ENCODE data around the gene KLK10. TPM values are rescaled to one million over a fixed set of nuclear protein-coding genes. Genes with fewer than 3 reads are reported as not detected.

KLK10 gene
- total and polyA plus RNA-seq, 11 donors: 0.12 to 4.0 (median 0.35) TPM; not detected in 5

- Histone ChIP-seq H3K36me3 (no peaks in the 10 kb centered on the region), H3K4me3 (no peak overlapping the region), H3K9me3 (no peaks in the 10 kb centered on the region), H3K4me1 (no peaks in the 10 kb centered on the region), H3K27me3 (peaks cover 0 to 65% (median 11%) of the 10 kb centered on the region in 9 donors), H3K27ac (no peak overlapping the region)
- WGBS, 4 donors: 58 to 74% (median 72%) methylated on average over 18 to 19 of the region's 19 CpGs
- no peak for TF ChIP-seq POLR2A (IDR thresholded peaks at IDR 0.05)
- TF ChIP-seq, protein P1, sequence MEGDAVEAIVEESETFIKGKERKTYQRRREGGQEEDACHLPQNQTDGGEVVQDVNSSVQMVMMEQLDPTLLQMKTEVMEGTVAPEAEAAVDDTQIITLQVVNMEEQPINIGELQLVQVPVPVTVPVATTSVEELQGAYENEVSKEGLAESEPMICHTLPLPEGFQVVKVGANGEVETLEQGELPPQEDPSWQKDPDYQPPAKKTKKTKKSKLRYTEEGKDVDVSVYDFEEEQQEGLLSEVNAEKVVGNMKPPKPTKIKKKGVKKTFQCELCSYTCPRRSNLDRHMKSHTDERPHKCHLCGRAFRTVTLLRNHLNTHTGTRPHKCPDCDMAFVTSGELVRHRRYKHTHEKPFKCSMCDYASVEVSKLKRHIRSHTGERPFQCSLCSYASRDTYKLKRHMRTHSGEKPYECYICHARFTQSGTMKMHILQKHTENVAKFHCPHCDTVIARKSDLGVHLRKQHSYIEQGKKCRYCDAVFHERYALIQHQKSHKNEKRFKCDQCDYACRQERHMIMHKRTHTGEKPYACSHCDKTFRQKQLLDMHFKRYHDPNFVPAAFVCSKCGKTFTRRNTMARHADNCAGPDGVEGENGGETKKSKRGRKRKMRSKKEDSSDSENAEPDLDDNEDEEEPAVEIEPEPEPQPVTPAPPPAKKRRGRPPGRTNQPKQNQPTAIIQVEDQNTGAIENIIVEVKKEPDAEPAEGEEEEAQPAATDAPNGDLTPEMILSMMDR (IDR thresholded peaks at IDR 0.05): no peak
- intact Hi-C loops (cut with DNase I): no loop called here
- DNase-seq (no peak), ATAC-seq (no peak)
These were observed 10.2 kb downstream of the KLK10 start for GRCh38 chr19:51009061-51009891.

DNA sequence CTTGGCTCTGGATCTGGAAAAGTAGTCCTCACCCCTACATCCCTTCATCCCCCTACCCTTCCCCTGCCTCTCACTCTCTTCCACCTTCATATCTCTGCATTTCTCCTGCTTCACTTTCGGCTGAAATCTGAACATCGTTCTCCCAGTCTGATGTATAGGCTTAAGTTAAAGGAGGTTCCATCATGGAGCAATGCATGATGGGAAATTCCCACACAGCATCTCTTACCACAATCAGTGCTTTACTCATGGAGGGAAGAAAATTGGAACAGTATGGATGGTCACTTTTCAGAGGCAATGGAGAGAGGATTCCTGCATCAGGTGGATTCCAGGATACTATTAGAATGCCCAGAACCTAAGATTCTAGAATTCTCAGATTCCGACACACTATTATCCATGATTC lies 12.0 kb downstream of the KLK10 start:
- H3K27ac ChIP-seq: no peak overlapping the region
- DNase-seq (no peak), ATAC-seq (no peak)
- WGBS, 4 donors: 75 to 83% (median 80%) methylated on average over 3 of the region's 3 CpGs
- peaks cover 7 to 65% (median 16%) of the 10 kb centered on the region in 9 donors for H3K27me3 ChIP-seq
- no peak overlapping the region for H3K4me3 ChIP-seq
- no peaks in the 10 kb centered on the region for H3K4me1 ChIP-seq
- TF ChIP-seq, protein P1 (IDR thresholded peaks at IDR 0.05): no peak
- no peak for TF ChIP-seq POLR2A (IDR thresholded peaks at IDR 0.05)
- H3K36me3 ChIP-seq: no peaks in the 10 kb centered on the region
- intact Hi-C loops (cut with DNase I): no loop called here
- H3K9me3 ChIP-seq: no peaks in the 10 kb centered on the region

- intact Hi-C loops (cut with DNase I): no loop called here
- Histone ChIP-seq H3K9me3 (no peaks in the 10 kb centered on the region), H3K36me3 (no peaks in the 10 kb centered on the region), H3K4me1 (no peaks in the 10 kb centered on the region), H3K27ac (no peak overlapping the region), H3K4me3 (no peak overlapping the region), H3K27me3 (peaks cover 10 to 69% (median 18%) of the 10 kb centered on the region in 9 donors)
- no peak for DNase-seq
- no peak for TF ChIP-seq POLR2A (IDR thresholded peaks at IDR 0.05)
- TF ChIP-seq, protein P1 (IDR thresholded peaks at IDR 0.05): no peak
- ATAC-seq: no peak
- 41 to 59% (median 48%) methylated on average over 7 to 8 of the region's 8 CpGs for WGBS, 4 donors
These were observed 13.1 kb downstream of the KLK10 start for GRCh38 chr19:51006406-51006805.

DNA sequence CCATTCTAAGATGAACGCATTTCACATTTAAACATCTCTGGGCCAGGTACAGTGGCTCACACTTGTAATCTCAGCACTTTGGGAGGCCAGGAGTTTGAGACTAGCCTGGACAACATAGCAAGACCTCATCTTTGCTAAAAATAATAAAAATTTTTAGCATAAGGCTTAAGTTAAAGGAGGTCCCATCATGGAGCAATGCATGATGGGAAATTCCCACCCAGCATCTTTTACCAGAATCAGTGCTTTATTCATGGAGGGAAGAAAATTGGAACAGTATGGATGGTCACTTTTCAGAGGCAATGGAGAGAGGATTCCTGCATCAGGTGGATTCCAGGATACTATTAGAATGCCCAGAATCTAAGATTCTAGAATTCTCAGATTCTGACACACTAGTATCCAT lies 14.3 kb downstream of the KLK10 start:
- no peaks in the 10 kb centered on the region for H3K4me1 ChIP-seq
- WGBS, 4 donors: 90 to 92% (median 91%) methylated on average over 1 of the region's 1 CpG
- H3K27ac ChIP-seq: no peak overlapping the region
- H3K36me3 ChIP-seq: no peaks in the 10 kb centered on the region
- ATAC-seq (no peak), DNase-seq (no peak)
- H3K9me3 ChIP-seq: no peaks in the 10 kb centered on the region
- H3K27me3 ChIP-seq: peaks cover 14 to 70% (median 25%) of the 10 kb centered on the region in 9 donors
- no peak overlapping the region for H3K4me3 ChIP-seq
- TF ChIP-seq, protein P1 (IDR thresholded peaks at IDR 0.05): no peak
- no peak for TF ChIP-seq POLR2A (IDR thresholded peaks at IDR 0.05)
- intact Hi-C loops (cut with DNase I): no loop called here

Measured in heart left ventricle (tissue), 16 donors.